Brain microvascular endothelial cell (primary cell): Measurements from ENCODE around the gene PRTFDC1.

Experiments used
- DNase-seq: peaks from one replicate; pipeline ENCODE4 v3.0.0-alpha.2; 2020
- H3K27ac ChIP-seq: fragments of 250-450 bp; sonication (Bioruptor Pico); 2 replicates; pipeline ENCODE4 v1.5.1; 2020; ENCODE audit warnings: mild to moderate bottlenecking, moderate library complexity
- H3K27me3 ChIP-seq: fragments of 250-450 bp; sonication (Bioruptor Pico); replicated peaks from 2 replicates; pipeline ENCODE4 v1.5.1; 2020; ENCODE audit warnings: mild to moderate bottlenecking
- H3K36me3 ChIP-seq: fragments of 250-450 bp; sonication (Bioruptor Pico); replicated peaks from 2 replicates; pipeline ENCODE4 v1.5.1; 2020; ENCODE audit warnings: mild to moderate bottlenecking
- H3K4me3 ChIP-seq: 2 replicates; pipeline ENCODE4 v1.5.1; 2011; ENCODE audit warnings: low read depth, mild to moderate bottlenecking, control low read depth, low read length, moderate library complexity
- in situ Hi-C: cut with HindIII; loops from 2 replicates; pipeline ENCODE4 v1.10.0; 2017; ENCODE audit warnings: low sequenced_read_pairs, low pct_ligation_motif_present
- TF ChIP-seq, protein P1 (sequence below): IDR thresholded peaks from 2 replicates; pipeline ENCODE4 v1.5.1; 2011; ENCODE audit warnings: low read depth, mild to moderate bottlenecking, moderate library complexity, low read length, control low read depth, inconsistent platforms; ENCODE audit errors: missing control alignments

The PRTFDC1 gene

GRCh38 chr10:24931236-24931635, 21.2 kb downstream of the PRTFDC1 start:
- DNase-seq = no peak
- no peaks in the 10 kb centered on the region for H3K27me3 ChIP-seq
- TF ChIP-seq, protein P1, sequence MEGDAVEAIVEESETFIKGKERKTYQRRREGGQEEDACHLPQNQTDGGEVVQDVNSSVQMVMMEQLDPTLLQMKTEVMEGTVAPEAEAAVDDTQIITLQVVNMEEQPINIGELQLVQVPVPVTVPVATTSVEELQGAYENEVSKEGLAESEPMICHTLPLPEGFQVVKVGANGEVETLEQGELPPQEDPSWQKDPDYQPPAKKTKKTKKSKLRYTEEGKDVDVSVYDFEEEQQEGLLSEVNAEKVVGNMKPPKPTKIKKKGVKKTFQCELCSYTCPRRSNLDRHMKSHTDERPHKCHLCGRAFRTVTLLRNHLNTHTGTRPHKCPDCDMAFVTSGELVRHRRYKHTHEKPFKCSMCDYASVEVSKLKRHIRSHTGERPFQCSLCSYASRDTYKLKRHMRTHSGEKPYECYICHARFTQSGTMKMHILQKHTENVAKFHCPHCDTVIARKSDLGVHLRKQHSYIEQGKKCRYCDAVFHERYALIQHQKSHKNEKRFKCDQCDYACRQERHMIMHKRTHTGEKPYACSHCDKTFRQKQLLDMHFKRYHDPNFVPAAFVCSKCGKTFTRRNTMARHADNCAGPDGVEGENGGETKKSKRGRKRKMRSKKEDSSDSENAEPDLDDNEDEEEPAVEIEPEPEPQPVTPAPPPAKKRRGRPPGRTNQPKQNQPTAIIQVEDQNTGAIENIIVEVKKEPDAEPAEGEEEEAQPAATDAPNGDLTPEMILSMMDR = no peak
- in situ Hi-C loops = no loop called here
- H3K4me3 ChIP-seq = no peak overlapping the region
- no peak overlapping the region for H3K27ac ChIP-seq
- no peaks in the 10 kb centered on the region for H3K36me3 ChIP-seq

DNA sequence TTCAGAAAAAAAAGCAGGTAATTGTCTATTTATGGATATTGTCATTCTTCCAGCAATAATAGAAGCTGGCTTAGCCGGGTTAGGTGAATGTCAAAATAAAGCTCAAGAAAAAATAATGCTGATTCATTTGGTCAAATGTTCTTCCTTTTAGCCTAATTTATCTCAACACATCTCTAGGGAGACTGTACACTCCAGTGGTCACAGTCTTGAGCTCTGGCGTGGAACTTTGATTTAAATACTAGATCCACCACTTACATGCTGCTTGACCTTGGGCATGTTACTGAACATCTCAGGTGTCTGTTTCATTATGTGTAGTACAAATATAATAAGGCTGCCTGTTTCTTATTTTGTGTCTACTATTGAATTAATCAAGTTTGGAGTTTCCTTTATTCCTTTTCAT, 22.0 kb downstream of the PRTFDC1 start:
- TF ChIP-seq, protein P1 = no peak
- Histone ChIP-seq H3K27ac (no peak overlapping the region), H3K36me3 (no peaks in the 10 kb centered on the region), H3K27me3 (no peaks in the 10 kb centered on the region), H3K4me3 (no peak overlapping the region)
- in situ Hi-C loops = no loop called here
- DNase-seq = no peak

DNA sequence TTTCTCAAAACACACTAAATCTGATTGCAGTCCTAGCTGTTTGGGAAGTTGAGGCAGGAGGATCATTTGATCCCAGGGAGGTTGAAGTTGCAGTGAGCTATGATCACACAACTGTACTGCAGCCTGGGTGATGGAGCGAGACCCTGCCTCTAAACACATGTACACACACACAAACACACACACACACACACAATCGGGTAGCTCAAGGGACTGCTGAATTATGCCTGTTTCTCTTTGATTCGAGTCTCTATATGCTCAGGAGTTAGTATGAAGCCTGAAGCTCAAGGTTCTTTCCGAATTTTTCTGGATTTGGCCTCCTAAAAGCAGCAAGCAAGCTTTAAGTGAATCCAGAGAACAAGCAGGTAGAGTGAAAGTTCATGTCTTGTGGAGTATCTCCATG, 22.5 kb downstream of the PRTFDC1 start:
- no peaks in the 10 kb centered on the region for H3K36me3 ChIP-seq
- no peak for DNase-seq
- in situ Hi-C loops = no loop called here
- TF ChIP-seq, protein P1 = no peak
- no peak overlapping the region for H3K4me3 ChIP-seq
- H3K27me3 ChIP-seq = no peaks in the 10 kb centered on the region
- H3K27ac ChIP-seq = peak overlapping the region; percentile 24

DNA sequence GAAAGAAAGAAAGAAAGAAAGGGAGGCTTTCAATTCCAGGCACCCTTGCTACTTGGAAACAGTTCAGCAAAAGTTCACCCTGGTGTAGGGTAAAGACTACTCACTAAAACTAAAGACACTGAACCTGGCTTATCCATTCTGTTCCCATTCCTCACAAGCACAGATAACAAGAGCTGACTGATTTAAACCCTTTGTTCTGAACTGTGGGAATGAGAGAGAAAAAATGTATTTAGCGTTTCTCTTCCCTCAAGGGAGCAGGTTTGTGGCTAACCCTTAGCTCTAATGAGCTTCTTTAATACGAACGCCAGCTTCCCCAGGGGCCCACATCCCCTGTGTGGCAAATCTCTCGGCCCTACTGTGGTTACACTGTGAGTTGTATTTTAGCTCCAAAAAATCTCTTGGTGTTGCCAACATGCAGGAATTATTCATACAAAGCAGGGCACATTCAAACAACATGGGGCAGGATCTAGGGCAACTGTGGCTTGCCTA, 23.3 kb downstream of the PRTFDC1 start:
- DNase-seq = peak; percentile 77
- H3K27me3 ChIP-seq = no peaks in the 10 kb centered on the region
- in situ Hi-C loops = no loop called here
- H3K4me3 ChIP-seq = no peak overlapping the region
- H3K27ac ChIP-seq = peak overlapping the region; percentile 24
- TF ChIP-seq, protein P1 = no peak
- no peaks in the 10 kb centered on the region for H3K36me3 ChIP-seq

DNA sequence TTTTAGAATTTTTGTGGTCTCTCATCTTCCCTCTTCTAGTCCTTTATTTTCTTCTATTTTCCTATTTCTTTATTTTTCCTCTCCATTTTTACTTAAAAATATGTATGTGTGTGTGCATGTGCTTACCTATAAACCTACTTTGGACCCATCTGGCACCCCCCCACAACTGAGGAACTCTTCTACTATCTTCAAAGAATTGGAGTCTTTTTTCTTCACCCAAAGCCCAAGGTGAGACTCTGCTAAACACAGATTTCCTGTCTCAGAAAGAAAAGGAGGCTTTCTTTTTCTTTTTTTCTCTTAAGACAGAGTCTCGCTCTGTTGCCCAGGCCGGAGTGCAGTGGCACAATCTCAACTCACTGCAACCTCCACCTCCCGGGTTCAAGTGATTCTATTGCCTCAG, 24.2 kb downstream of the PRTFDC1 start:
- H3K27ac ChIP-seq = peak overlapping the region; percentile 46
- no peak overlapping the region for H3K4me3 ChIP-seq
- TF ChIP-seq, protein P1 = no peak
- in situ Hi-C loops = no loop called here
- H3K36me3 ChIP-seq = no peaks in the 10 kb centered on the region
- DNase-seq = no peak
- H3K27me3 ChIP-seq = no peaks in the 10 kb centered on the region

GRCh38 chr10:24926557-24926956, 25.8 kb downstream of the PRTFDC1 start:
- Histone ChIP-seq H3K36me3 (no peaks in the 10 kb centered on the region), H3K4me3 (no peak overlapping the region), H3K27ac (no peak overlapping the region), H3K27me3 (no peaks in the 10 kb centered on the region)
- in situ Hi-C loops = no loop called here
- no peak for DNase-seq
- TF ChIP-seq, protein P1 = no peak
